H1 (cell line): Measurements from ENCODE around the gene G3BP1. TPM values are rescaled to one million over a fixed set of nuclear protein-coding genes. Genes with fewer than 3 reads are reported as not detected.
A peak's percentile ranks its signal among the peaks of the same experiment; 100 is the strongest.

ENCODE experiments used
- CTCF ChIA-PET: fragments of 300-600 bp; sonication (Branson Sonifier 250); formaldehyde crosslinking; loops from one replicate; lab custom pipeline; 2021; ENCODE audit not compliant: partially characterized antibody; lab: Charles Lee
- POLR2A ChIA-PET: fragments of 300-600 bp; sonication (Branson Sonifier 250); formaldehyde crosslinking; loops from one replicate; lab custom pipeline; 2021; ENCODE audit warnings: inconsistent platforms; ENCODE audit not compliant: partially characterized antibody; lab: Charles Lee
- DNase-seq, 2 experiments: peaks; one replicate each; pipeline versions ENCODE4 v3.0.0 to v3.0.0-alpha.2; 2010 to 2022; ENCODE audit warnings: low spot score in 2 of 2, low read depth in 1 of 2, mixed read lengths in 1 of 2
- FAIRE-seq: peaks from 2 replicates; lab custom pipeline; 2011; peaks lifted over from hg19 to GRCh38; lab: Jason Lieb, UNC
- H2AFZ ChIP-seq: 2 replicates; pipeline ENCODE4 v1.8.1; 2012; ENCODE audit warnings: low read length, inconsistent platforms
- H2AK5ac ChIP-seq: 2 replicates; pipeline ENCODE4 v1.6.1; 2013; ENCODE audit warnings: low read depth, low read length
- H2BK120ac ChIP-seq: replicated peaks from 2 replicates; pipeline ENCODE3; 2013; ENCODE audit warnings: low read depth, low read length, inconsistent platforms
- H2BK12ac ChIP-seq: 2 replicates; pipeline ENCODE4 v1.6.1; 2013; ENCODE audit warnings: low read depth, low read length
- H2BK15ac ChIP-seq: 2 replicates; pipeline ENCODE4 v1.6.1; 2013; ENCODE audit warnings: low read length
- H2BK20ac ChIP-seq: 2 replicates; pipeline ENCODE4 v1.6.1; 2013; ENCODE audit warnings: low read length
- H2BK5ac ChIP-seq: 2 replicates; pipeline ENCODE4 v1.6.1; 2013; ENCODE audit warnings: low read depth, low read length
- H3K14ac ChIP-seq: 2 replicates; pipeline ENCODE4 v1.6.1; 2013; ENCODE audit warnings: inconsistent platforms; ENCODE audit not compliant: insufficient read length
- H3K18ac ChIP-seq: 2 replicates; pipeline ENCODE4 v1.6.1; 2013; ENCODE audit warnings: low read length; ENCODE audit errors: extremely low read depth
- H3K23ac ChIP-seq: 2 replicates; pipeline ENCODE4 v1.6.1; 2013; ENCODE audit warnings: inconsistent platforms; ENCODE audit not compliant: insufficient read length
- H3K23me2 ChIP-seq: 2 replicates; pipeline ENCODE4 v1.6.1; 2013; ENCODE audit warnings: low read depth, low read length
- H3K27ac ChIP-seq: 2 replicates; pipeline ENCODE4 v1.6.1; 2011; ENCODE audit warnings: low read depth, low read length, inconsistent platforms
- H3K27me3 ChIP-seq, 4 experiments: replicated peaks in 1 of 4; 1 replicate in 1 of 4; 2 replicates in 3 of 4; pipeline versions ENCODE4 v1.6.1 to v1.8.1; 2011 to 2013; ENCODE audit warnings: low read length in 3 of 4, mild to moderate bottlenecking in 3 of 4, inconsistent platforms in 2 of 4, mixed read lengths in 2 of 4, moderate library complexity in 1 of 4; ENCODE audit not compliant: control insufficient read depth in 3 of 4, insufficient read depth in 3 of 4; ENCODE audit errors: extremely low read depth in 1 of 4
- H3K36me3 ChIP-seq, 4 experiments: 2 replicates each; pipeline versions ENCODE4 v1.6.1 to v1.8.1; 2011 to 2013; ENCODE audit warnings: mild to moderate bottlenecking in 4 of 4, low read length in 3 of 4, moderate library complexity in 2 of 4, control low read depth in 1 of 4, inconsistent platforms in 1 of 4; ENCODE audit not compliant: insufficient read depth in 4 of 4, control insufficient read depth in 2 of 4
- H3K4ac ChIP-seq: replicated peaks from 2 replicates; pipeline ENCODE3; 2013; ENCODE audit warnings: low read length, low read depth, mixed read lengths, inconsistent platforms; ENCODE audit not compliant: insufficient read length
- H3K4me1 ChIP-seq, 4 experiments: replicated peaks in 1 of 4; 1 replicate in 1 of 4; 2 replicates in 3 of 4; pipeline versions ENCODE4 v1.6.1 to v1.8.1; 2011 to 2013; ENCODE audit warnings: low read length in 3 of 4, inconsistent platforms in 2 of 4, mixed read lengths in 1 of 4; ENCODE audit not compliant: insufficient read depth in 4 of 4, control insufficient read depth in 3 of 4
- H3K4me2 ChIP-seq, 2 experiments: 2 replicates each; pipeline versions ENCODE4 v1.6.1 to v1.8.1; 2011 to 2013; ENCODE audit warnings: low read depth in 2 of 2, low read length in 2 of 2, control low read depth in 1 of 2, inconsistent platforms in 1 of 2, mild to moderate bottlenecking in 1 of 2; ENCODE audit not compliant: insufficient read depth in 1 of 2
- H3K4me3 ChIP-seq, 4 experiments: fragments of 200-600, 300-600 bp in 1 of 4; sonication (generic), shearing (Covaris generic), sonication (Bioruptor Twin) in 1 of 4; 2 replicates each; pipeline versions ENCODE4 v1.5.1 to v1.8.1; 2011 to 2016; ENCODE audit warnings: low read length in 4 of 4, low read depth in 3 of 4, control low read depth in 2 of 4, inconsistent platforms in 2 of 4, mild to moderate bottlenecking in 2 of 4, mixed read lengths in 1 of 4, moderate library complexity in 1 of 4; ENCODE audit not compliant: insufficient read depth in 2 of 4; ENCODE audit errors: extremely low read depth in 1 of 4
- H3K56ac ChIP-seq: replicated peaks from 2 replicates; pipeline ENCODE3; 2013; ENCODE audit warnings: low read depth, mild to moderate bottlenecking, mixed read lengths, low read length, inconsistent platforms; ENCODE audit not compliant: insufficient read length
- H3K79me1 ChIP-seq: 2 replicates; pipeline ENCODE4 v1.6.1; 2013; ENCODE audit warnings: low read depth, low read length, control low read depth
- H3K79me2 ChIP-seq, 2 experiments: 2 replicates each; pipeline versions ENCODE4 v1.6.1 to v1.8.1; 2012 to 2013; ENCODE audit warnings: low read length in 2 of 2, mild to moderate bottlenecking in 2 of 2, inconsistent platforms in 1 of 2; ENCODE audit not compliant: insufficient read depth in 2 of 2, control insufficient read depth in 1 of 2
- H3K9ac ChIP-seq, 4 experiments: replicated peaks in 1 of 4; 1 replicate in 1 of 4; 2 replicates in 3 of 4; pipeline versions ENCODE4 v1.6.1 to v1.8.1; 2011 to 2013; ENCODE audit warnings: low read depth in 3 of 4, low read length in 3 of 4, control low read depth in 2 of 4, mild to moderate bottlenecking in 2 of 4, moderate library complexity in 2 of 4, inconsistent platforms in 1 of 4; ENCODE audit errors: extremely low read depth in 1 of 4
- H3K9me3 ChIP-seq, 2 experiments: 2 replicates each; pipeline versions ENCODE4 v1.6.1 to v1.8.1; 2012 to 2013; ENCODE audit warnings: mild to moderate bottlenecking in 2 of 2, moderate library complexity in 2 of 2, control low read depth in 1 of 2, inconsistent platforms in 1 of 2, low read depth in 1 of 2, low read length in 1 of 2, mixed read lengths in 1 of 2; ENCODE audit not compliant: insufficient read depth in 2 of 2
- H4K20me1 ChIP-seq, 2 experiments: replicated peaks in 1 of 2; 2 replicates each; pipeline versions ENCODE3 to v1.8.1; 2011 to 2013; ENCODE audit warnings: inconsistent platforms in 2 of 2, low read length in 2 of 2, mild to moderate bottlenecking in 1 of 2; ENCODE audit not compliant: insufficient read depth in 2 of 2, control insufficient read depth in 1 of 2
- H4K5ac ChIP-seq: 2 replicates; pipeline ENCODE4 v1.6.1; 2013; ENCODE audit warnings: low read length, low read depth, mixed read lengths, inconsistent platforms; ENCODE audit not compliant: insufficient read length
- H4K8ac ChIP-seq: 2 replicates; pipeline ENCODE4 v1.8.0; 2013; ENCODE audit warnings: mild to moderate bottlenecking, moderate library complexity, low read length, inconsistent platforms; ENCODE audit not compliant: insufficient read depth; ENCODE audit errors: extremely low read depth
- H4K91ac ChIP-seq: replicated peaks from 2 replicates; pipeline ENCODE3; 2013; ENCODE audit warnings: low read length, mixed read lengths, inconsistent platforms; ENCODE audit not compliant: insufficient read length
- ASH2L ChIP-seq: fragments of 200-600, 300-600 bp; sonication (generic); IDR thresholded peaks from one replicate; pipeline ENCODE4 v1.7.1; 2017; ENCODE audit warnings: low read length
- BACH1 ChIP-seq: IDR thresholded peaks from 2 replicates; pipeline ENCODE4 v1.6.1; 2012; ENCODE audit warnings: low read length, improper control_type of control experiment
- E2F6 ChIP-seq: IDR thresholded peaks from 2 replicates; pipeline ENCODE4 v1.6.1; 2012; ENCODE audit warnings: inconsistent platforms
- JUND ChIP-seq: IDR thresholded peaks from 2 replicates; pipeline ENCODE4 v1.6.1; 2011; ENCODE audit warnings: mild to moderate bottlenecking, improper control_type of control experiment, low read length
- KDM1A ChIP-seq: fragments of 200-600, 300-600 bp; sonication (generic); IDR thresholded peaks from 2 replicates; pipeline ENCODE4 v1.7.1; 2016; ENCODE audit warnings: mild to moderate bottlenecking, low read length, borderline replicate concordance
- KDM4A ChIP-seq: IDR thresholded peaks from one replicate; pipeline ENCODE4 v1.7.1; 2012; ENCODE audit warnings: low read depth, mild to moderate bottlenecking, moderate library complexity, low read length, inconsistent platforms; ENCODE audit not compliant: severe bottlenecking
- NANOG ChIP-seq: IDR thresholded peaks from 2 replicates; pipeline ENCODE4 v1.6.1; 2011; ENCODE audit warnings: low read length, low read depth, mild to moderate bottlenecking, inconsistent platforms; ENCODE audit not compliant: insufficient read depth, poor library complexity, severe bottlenecking
- RBBP5 ChIP-seq: IDR thresholded peaks from 2 replicates; pipeline ENCODE4 v1.7.1; 2012; ENCODE audit warnings: low read depth, mild to moderate bottlenecking, inconsistent platforms, low read length, moderate library complexity, borderline replicate concordance
- SP1 ChIP-seq: IDR thresholded peaks from 2 replicates; pipeline ENCODE4 v1.6.1; 2011; ENCODE audit warnings: low read depth, low read length
- TAF1 ChIP-seq: IDR thresholded peaks from 2 replicates; pipeline ENCODE4 v1.6.1; 2011; ENCODE audit warnings: mild to moderate bottlenecking, low read depth, low read length
- TEAD4 ChIP-seq: IDR thresholded peaks from 2 replicates; pipeline ENCODE4 v1.6.1; 2012; ENCODE audit warnings: low read depth, low read length, inconsistent platforms, mixed read lengths
- WGBS, 2 experiments: shearing (Covaris generic) in 1 of 2; methylation state at CpG; one replicate each; pipeline versions ENCODE4 v1.1.6 to v1.1.7; 2013 to 2015; ENCODE audit warnings: low lambda C conversion rate in 2 of 2, mixed read lengths in 2 of 2, inconsistent platforms in 1 of 2, low coverage in 1 of 2, missing lambda C conversion rate in 1 of 2; ENCODE audit not compliant: insufficient replicate concordance in 2 of 2, insufficient coverage in 1 of 2, insufficient read length in 1 of 2; ENCODE audit errors: extremely low coverage in 1 of 2, missing lambda C conversion rate in 1 of 2; 5-methylcytosine and 5-hydroxymethylcytosine counted together
- polyA plus RNA-seq, 7 experiments: library from polyadenylated mRNA; depleted of rRNA in 3 of 7; stranded (reverse) in 5 of 7; unstranded in 2 of 7; fragments of >200 nt in 5 of 7; fragments of 200-250 nt in 2 of 7; gene quantifications; 1 replicate in 5 of 7; 2 replicates in 1 of 7; 4 replicates in 1 of 7; pipeline versions ENCODE4 v1.2.1 to v1.2.3, GENCODE V29; 2011 to 2013; ENCODE audit warnings: missing spikeins in 2 of 7, mixed read lengths in 2 of 7
- total RNA-seq: library from RNA; stranded (reverse); fragmentation: NEBNext Ultra II Directional; extraction: Animal tissue kit (Norgen Biotek cat#: 25700); gene quantifications from 2 replicates; pipeline ENCODE4 v1.2.1, GENCODE V29; 2021

The G3BP1 gene
- total and polyA plus RNA-seq, 2 of the 8 experiments (the other 6 are each of a cell fraction or from before 2014, with no cell fraction given): 71.2 to 516 TPM

- Histone ChIP-seq H3K9me3 (no peaks in the 10 kb centered on the region), H2BK20ac (no peak overlapping the region), H3K18ac (no peak overlapping the region), H3K56ac (no peak overlapping the region), H4K5ac (no peak overlapping the region), H3K4me1 (peaks cover 6 to 10% (median 9%) of the 10 kb centered on the region in 4 experiments), H3K4ac (no peak overlapping the region), H3K27ac (peak overlapping the region; percentile 70; the same call in 1 of the 2 replicates), H3K23me2 (no peaks in the 10 kb centered on the region), H2BK120ac (no peak overlapping the region), H3K9ac (no peak overlapping the region; a peak in 1 of 7 replicates), H2BK15ac (peak overlapping the region; percentile 40; the same call in 1 of the 2 replicates), H4K91ac (no peak overlapping the region), H2AK5ac (no peak overlapping the region), H3K27me3 (no peaks in the 10 kb centered on the region), H3K79me1 (no peaks in the 10 kb centered on the region), H2BK5ac (no peak overlapping the region; the same call in 1 of the 2 replicates), H3K36me3 (peaks cover 3 to 10% (median 3%) of the 10 kb centered on the region in 4 experiments; a peak in 4 of 8 replicates), H3K79me2 (no peaks in the 10 kb centered on the region), H3K14ac (no peak overlapping the region), H3K4me3 (peak overlapping the region in 2 of 4 experiments; percentile 5 to 22; a peak in 4 of 8 replicates), H4K8ac (no peak overlapping the region), H3K4me2 (peak overlapping the region; percentile 44 to 63), H3K23ac (no peak overlapping the region), H2BK12ac (no peak overlapping the region), H4K20me1 (no peaks in the 10 kb centered on the region), H2AFZ (peak overlapping the region; percentile 87)
- DNase-seq: peak in 1 of 2 experiments; percentile 77
- ChIA-PET POLR2A (interaction anchor here (0.6 to 5.1 kb wide), 12 partner anchors 13 to 115 kb away, joined by 4 to 33 read pairs (median 8); partner anchors contain the start of genes G3BP1 and SPARC), CTCF (interaction anchor here (0.7 to 38.0 kb wide), 52 partner anchors 10 to 650 kb away, joined by 3 to 991 read pairs (median 4); partner anchors contain the start of genes ATOX1, SLC36A1 and SPARC)
- no peak for FAIRE-seq
- WGBS, 2 experiments: 15% methylated on average over 11 of the region's 11 CpGs; no CpG with 5 or more reads in 1 of the 2 experiments
- TF ChIP-seq SP1 (no peak), BACH1 (no peak), RBBP5 (no peak), KDM1A (no peak), TEAD4 (no peak), NANOG (no peak), JUND (no peak), TAF1 (no peak), ASH2L (peak; percentile 44), KDM4A (peak; percentile 31), E2F6 (no peak)
These were observed 31.3 kb upstream of the G3BP1 start for GRCh38 chr5:151740336-151740942.
